ENCODE data around the gene RP2.

RP2 gene

DNA sequence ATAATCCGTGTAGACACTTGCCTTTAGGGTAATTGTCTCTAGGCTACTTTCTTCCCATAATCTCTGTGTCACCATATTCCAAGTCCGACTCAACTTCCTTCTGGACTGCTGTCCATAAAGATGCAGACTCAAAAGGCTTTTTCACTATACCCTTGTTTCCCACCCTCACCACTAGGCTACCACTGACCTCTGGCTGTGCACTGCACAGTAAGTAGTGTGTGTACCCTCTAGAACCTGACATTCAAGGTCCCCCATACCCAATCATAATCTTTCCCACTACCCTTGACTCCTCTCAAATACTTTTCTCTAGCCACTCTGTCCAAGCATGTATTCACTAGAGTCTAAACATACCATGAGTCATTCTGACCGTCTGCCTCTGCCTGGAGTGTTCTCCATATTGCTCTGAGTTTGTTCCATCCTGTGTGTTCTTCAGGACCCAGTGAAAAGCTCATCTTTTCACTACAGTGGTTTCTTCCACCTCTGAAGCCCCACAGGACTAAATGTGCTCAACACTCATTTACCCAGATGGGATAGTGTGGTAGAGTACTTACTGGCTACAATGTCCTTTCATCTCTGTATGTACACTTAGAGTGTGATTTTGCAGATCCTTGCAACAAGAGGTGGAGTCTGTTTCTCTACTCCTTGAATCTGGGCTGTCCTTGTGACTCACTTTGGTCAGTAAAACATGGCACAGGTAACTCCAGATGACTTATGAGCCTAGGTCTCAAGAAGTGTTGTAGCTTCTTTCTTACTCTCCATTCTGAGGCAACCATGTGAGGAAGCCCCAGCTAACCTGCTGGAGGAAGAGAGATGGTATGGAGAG, 92.8 kb downstream of the RP2 start:
- H3K4me1 ChIP-seq, result no peaks in the 10 kb centered on the region
- no peak overlapping the region for H2AFZ ChIP-seq
- H3K79me2 ChIP-seq, result no peaks in the 10 kb centered on the region
- H3K27me3 ChIP-seq (ENCODE audit: control insufficient read depth, insufficient read depth, low read length), result no peaks in the 10 kb centered on the region
- H3K27ac ChIP-seq, result no peak overlapping the region
- no peaks in the 10 kb centered on the region for H3K9me3 ChIP-seq (ENCODE audit: control insufficient read depth, low read length)
- H3K36me3 ChIP-seq (ENCODE audit: control insufficient read depth, insufficient read depth, low read length), result no peaks in the 10 kb centered on the region
- H3K4me3 ChIP-seq (ENCODE audit: low read depth, low read length), result no peak overlapping the region
- TF ChIP-seq CTCF (IDR thresholded peaks at IDR 0.05), result no peak
- H3K9ac ChIP-seq, result no peak overlapping the region
- H3K4me2 ChIP-seq (ENCODE audit: low read length), result no peak overlapping the region
